ENCODE data around the gene EFNA3.

DNA sequence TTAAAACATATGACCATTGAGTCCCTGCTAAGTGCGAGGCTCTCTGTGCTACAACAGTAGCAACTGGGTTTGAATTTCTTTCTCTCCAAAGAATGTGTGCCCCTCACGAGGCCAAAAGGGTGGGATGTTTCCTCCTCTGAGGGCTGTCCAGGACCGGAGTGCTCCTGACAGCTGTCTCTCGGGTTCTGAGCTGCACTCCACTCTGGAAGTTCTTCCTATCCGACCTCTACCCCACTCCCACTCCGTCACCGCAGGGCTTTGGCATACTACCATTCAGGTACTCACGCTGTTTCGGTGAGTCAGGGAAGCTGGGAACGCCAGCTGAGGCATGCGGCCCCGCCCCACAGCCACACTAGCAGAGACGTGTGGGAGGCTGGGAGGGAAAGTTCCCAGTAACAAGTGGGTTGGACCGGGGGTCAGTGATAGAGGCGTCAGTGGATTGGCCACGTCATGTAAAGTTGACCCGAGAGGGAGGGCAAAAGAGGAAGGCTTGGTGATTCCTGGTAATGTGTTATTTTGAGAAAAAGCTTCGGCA lies 56.3 kb downstream of the EFNA3 start:
- TF ChIP-seq, protein P1, sequence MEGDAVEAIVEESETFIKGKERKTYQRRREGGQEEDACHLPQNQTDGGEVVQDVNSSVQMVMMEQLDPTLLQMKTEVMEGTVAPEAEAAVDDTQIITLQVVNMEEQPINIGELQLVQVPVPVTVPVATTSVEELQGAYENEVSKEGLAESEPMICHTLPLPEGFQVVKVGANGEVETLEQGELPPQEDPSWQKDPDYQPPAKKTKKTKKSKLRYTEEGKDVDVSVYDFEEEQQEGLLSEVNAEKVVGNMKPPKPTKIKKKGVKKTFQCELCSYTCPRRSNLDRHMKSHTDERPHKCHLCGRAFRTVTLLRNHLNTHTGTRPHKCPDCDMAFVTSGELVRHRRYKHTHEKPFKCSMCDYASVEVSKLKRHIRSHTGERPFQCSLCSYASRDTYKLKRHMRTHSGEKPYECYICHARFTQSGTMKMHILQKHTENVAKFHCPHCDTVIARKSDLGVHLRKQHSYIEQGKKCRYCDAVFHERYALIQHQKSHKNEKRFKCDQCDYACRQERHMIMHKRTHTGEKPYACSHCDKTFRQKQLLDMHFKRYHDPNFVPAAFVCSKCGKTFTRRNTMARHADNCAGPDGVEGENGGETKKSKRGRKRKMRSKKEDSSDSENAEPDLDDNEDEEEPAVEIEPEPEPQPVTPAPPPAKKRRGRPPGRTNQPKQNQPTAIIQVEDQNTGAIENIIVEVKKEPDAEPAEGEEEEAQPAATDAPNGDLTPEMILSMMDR (IDR thresholded peaks at IDR 0.05; ENCODE audit: insufficient read depth, low read depth, low read length) = no peak
- TF ChIP-seq EZH2 (IDR thresholded peaks at IDR 0.05; ENCODE audit: insufficient read depth, low read length) = no peak
